ENCODE measurements around the gene LRRC1. TPM values are rescaled to one million over a fixed set of nuclear protein-coding genes. Genes with fewer than 3 reads are reported as not detected.

The LRRC1 gene
- total and polyA plus RNA-seq, 2 of the 13 experiments (the other 11 are each of a cell fraction or from before 2014, with no cell fraction given), result 15.6 to 27.7 TPM

GRCh38 chr6:53795702-53796450, 1.1 kb downstream of the LRRC1 start (continued):
- TF ChIP-seq AFF4 (CRISPR knock-in tag; IDR thresholded peaks at IDR 0.05), result peak; percentile 25; the same call in 1 of the 2 replicates
- peak; percentile 54; the same call in 1 of the 2 replicates for TF ChIP-seq SIN3A (IDR thresholded peaks at IDR 0.05; ENCODE audit: borderline replicate concordance, low read depth, low read length)
- peak; percentile 39 for TF ChIP-seq CAMTA2 (CRISPR knock-in tag; IDR thresholded peaks at IDR 0.05; ENCODE audit: borderline replicate concordance)
- no peak for TF ChIP-seq FOSL1 (CRISPR knock-in tag; IDR thresholded peaks at IDR 0.05; ENCODE audit: borderline replicate concordance)
- TF ChIP-seq TFDP1 (CRISPR knock-in tag; IDR thresholded peaks at IDR 0.05; ENCODE audit: borderline replicate concordance), result peak; percentile 9; the same call in 1 of the 2 replicates
- TF ChIP-seq ZNF619 (CRISPR knock-in tag; IDR thresholded peaks at IDR 0.05), result peak; percentile 39; the same call in 1 of the 2 replicates
- peak; percentile 70 for TF ChIP-seq ZNF256 (CRISPR knock-in tag; conservative IDR thresholded peaks at IDR 0.05)
- TF ChIP-seq GMEB1 (CRISPR knock-in tag; IDR thresholded peaks at IDR 0.05; ENCODE audit: borderline replicate concordance), result peak; percentile 45; the same call in 1 of the 2 replicates
- no peak for TF ChIP-seq RFX3 (CRISPR knock-in tag; IDR thresholded peaks at IDR 0.05)
- TF ChIP-seq ZNF280D (CRISPR knock-in tag; IDR thresholded peaks at IDR 0.05), result peak; percentile 79; the same call in 1 of the 2 replicates
- 0 out of 2 replicates have a peak, but pooled peaks have one; percentile 46 for TF ChIP-seq ELF1 (CRISPR knock-in tag; IDR thresholded peaks at IDR 0.05)
- no peak for TF ChIP-seq EED (CRISPR knock-in tag; IDR thresholded peaks at IDR 0.05)
- peak; percentile 51; the same call in 1 of the 2 replicates for TF ChIP-seq GLMP (CRISPR knock-in tag; IDR thresholded peaks at IDR 0.05; ENCODE audit: borderline replicate concordance)
- no peak for TF ChIP-seq TBL1XR1 (IDR thresholded peaks at IDR 0.05; ENCODE audit: borderline replicate concordance, low read length, partially characterized antibody)
- TF ChIP-seq ZNF275 (CRISPR knock-in tag; IDR thresholded peaks at IDR 0.05; ENCODE audit: borderline replicate concordance), result no peak

Measured in HepG2 (cell line).